Calu3 (cell line): ENCODE results near the gene MFSD6. TPM values are rescaled to one million over a fixed set of nuclear protein-coding genes. Genes with fewer than 3 reads are reported as not detected.

Experiments
- BruUV-seq: library from RNA; stranded (reverse); fragments of 400-500 nt; replicated peaks from 2 replicates; lab custom pipeline; 2021; lab: Mats Ljungman, UMichigan
- CTCF ChIA-PET: fragments of 300-600 bp; sonication (Branson Sonifier 250); formaldehyde crosslinking; loops from one replicate; lab custom pipeline; 2022; ENCODE audit warnings: antibody characterized with exemption; lab: Charles Lee
- DNase-seq: peaks from one replicate; pipeline ENCODE4 v3.0.0; 2022
- H3K27ac Mint-ChIP-seq: one replicate; pipeline ENCODE4 v1.8.0; 2022; ENCODE audit warnings: mixed read lengths; ENCODE audit not compliant: unreplicated experiment
- H3K27me3 Mint-ChIP-seq: one replicate; pipeline ENCODE4 v1.8.0; 2022; ENCODE audit warnings: mixed read lengths; ENCODE audit not compliant: unreplicated experiment
- H3K36me3 Mint-ChIP-seq: one replicate; pipeline ENCODE4 v1.8.0; 2022; ENCODE audit warnings: mild to moderate bottlenecking, moderate library complexity, mixed read lengths; ENCODE audit not compliant: insufficient read depth, unreplicated experiment
- H3K4me1 Mint-ChIP-seq: one replicate; pipeline ENCODE4 v1.8.0; 2022; ENCODE audit warnings: mild to moderate bottlenecking, low read depth, mixed read lengths; ENCODE audit not compliant: unreplicated experiment
- H3K4me3 Mint-ChIP-seq: one replicate; pipeline ENCODE4 v1.8.0; 2022; ENCODE audit warnings: mild to moderate bottlenecking, low read depth, moderate library complexity, mixed read lengths; ENCODE audit not compliant: unreplicated experiment
- H3K9me3 Mint-ChIP-seq: one replicate; pipeline ENCODE4 v1.8.0; 2022; ENCODE audit warnings: low read depth, mixed read lengths; ENCODE audit not compliant: unreplicated experiment
- CTCF ChIP-seq: fragments of 200-600 bp; IDR thresholded peaks from one replicate; pipeline ENCODE4 v1.8.0; 2022; ENCODE audit warnings: antibody characterized with exemption; ENCODE audit not compliant: unreplicated experiment
- intact Hi-C: fragments of 100-400 bp; cut with micrococcal nuclease; formaldehyde crosslinking; loops from one replicate; pipeline ENCODE4 v1.10.0; 2022; ENCODE audit not compliant: unreplicated experiment
- total RNA-seq: library from RNA; stranded (reverse); gene quantifications from 2 replicates; pipeline ENCODE4 v1.2.3, GENCODE V29; 2022

Gene MFSD6
- total RNA-seq, 1 experiment from 2014 or later = 39.4 TPM

GRCh38 chr2:190538201-190538600, 130.0 kb downstream of the MFSD6 start:
- no peaks in the 10 kb centered on the region for H3K27me3 Mint-ChIP-seq
- BruUV-seq = no TSS peak
- no peak for TF ChIP-seq CTCF
- H3K4me3 Mint-ChIP-seq = no peak overlapping the region
- intact Hi-C loops = loop anchor here (5.0 to 10.0 kb wide), 2 partner anchors 34 to 107 kb away; partner anchors contain the start of gene NAB1
- H3K9me3 Mint-ChIP-seq = peaks cover 20% of the 10 kb centered on the region
- no peak overlapping the region for H3K27ac Mint-ChIP-seq
- CTCF ChIA-PET = interaction anchor here (0.6 kb wide), 1 partner anchor 194 kb away, joined by 3 read pairs; no protein-coding TSS in a partner anchor
- H3K36me3 Mint-ChIP-seq = peaks cover 19% of the 10 kb centered on the region
- H3K4me1 Mint-ChIP-seq = peaks cover 20% of the 10 kb centered on the region
- no peak for DNase-seq

- Mint-ChIP-seq H3K27ac (no peak overlapping the region), H3K36me3 (peaks cover 3% of the 10 kb centered on the region), H3K27me3 (no peaks in the 10 kb centered on the region), H3K4me1 (peaks cover 11% of the 10 kb centered on the region), H3K4me3 (no peak overlapping the region), H3K9me3 (peaks cover 20% of the 10 kb centered on the region)
- intact Hi-C loops = no loop called here
- CTCF ChIA-PET = no interaction called here
- no peak for TF ChIP-seq CTCF
- no TSS peak for BruUV-seq
- DNase-seq = no peak
Observed at GRCh38 chr2:190540048-190540447, 131.9 kb downstream of the MFSD6 start.

GRCh38 chr2:190545093-190545492, 136.9 kb downstream of the MFSD6 start:
- Mint-ChIP-seq H3K9me3 (peaks cover 6% of the 10 kb centered on the region), H3K4me3 (no peak overlapping the region), H3K27ac (no peak overlapping the region)

GRCh38 chr2:190545555-190546385, 137.6 kb downstream of the MFSD6 start:
- intact Hi-C loops = no loop called here
- Mint-ChIP-seq H3K9me3 (peaks cover 5% of the 10 kb centered on the region), H3K36me3 (no peaks in the 10 kb centered on the region), H3K27ac (no peak overlapping the region), H3K4me3 (no peak overlapping the region), H3K27me3 (no peaks in the 10 kb centered on the region), H3K4me1 (no peaks in the 10 kb centered on the region)
- DNase-seq = no peak
- CTCF ChIA-PET = no interaction called here
- no peak for TF ChIP-seq CTCF
- BruUV-seq = no TSS peak

More at GRCh38 chr2:190545093-190545492, 136.9 kb downstream of the MFSD6 start:
- no peaks in the 10 kb centered on the region for H3K36me3 Mint-ChIP-seq
- CTCF ChIA-PET = no interaction called here
- intact Hi-C loops = no loop called here
- no peak for TF ChIP-seq CTCF
- no peaks in the 10 kb centered on the region for H3K27me3 Mint-ChIP-seq
- no peak for DNase-seq
- H3K4me1 Mint-ChIP-seq = no peaks in the 10 kb centered on the region
- no TSS peak for BruUV-seq
